Spinal cord (tissue), 10 donors: ENCODE data around the gene DCPS. TPM values are rescaled to one million over a fixed set of nuclear protein-coding genes. Genes with fewer than 3 reads are reported as not detected.
"Not testable (repeated sequence)": the region's sequence is repeated elsewhere in the genome, so short reads cannot be mapped to it uniquely, and the experiment has no call there.

Experiments used
- DNase-seq, 6 donors: peaks; one replicate each; pipeline versions ENCODE4 v3.0.0 to v3.0.0-alpha.2; 2013 to 2015; ENCODE audit warnings: low spot score in 6 of 6, low read depth in 4 of 6
- H3K27ac ChIP-seq: one replicate; pipeline ENCODE4 v1.5.1; 2013; ENCODE audit warnings: low read depth, low read length, control low read depth
- H3K27me3 ChIP-seq: one replicate; pipeline ENCODE4 v1.6.1; 2013; ENCODE audit warnings: low read length; ENCODE audit not compliant: control insufficient read depth, insufficient read depth
- H3K36me3 ChIP-seq: one replicate; pipeline ENCODE4 v1.6.1; 2013; ENCODE audit warnings: low read length; ENCODE audit not compliant: control insufficient read depth, insufficient read depth
- H3K4me1 ChIP-seq: one replicate; pipeline ENCODE4 v1.6.1; 2013; ENCODE audit warnings: low read length; ENCODE audit not compliant: control insufficient read depth, insufficient read depth
- H3K4me3 ChIP-seq: one replicate; pipeline ENCODE4 v1.5.1; 2013; ENCODE audit warnings: low read depth, low read length, control low read depth
- H3K9me3 ChIP-seq: one replicate; pipeline ENCODE4 v1.6.1; 2013; ENCODE audit warnings: low read length; ENCODE audit not compliant: control insufficient read depth, insufficient read depth
- WGBS: methylation state at CpG from one replicate; pipeline ENCODE4 v1.1.5; 2013; ENCODE audit warnings: missing lambda C conversion rate; ENCODE audit not compliant: insufficient coverage; 5-methylcytosine and 5-hydroxymethylcytosine counted together
- polyA plus RNA-seq, 2 donors: library from polyadenylated mRNA; unstranded; fragments of 120-200 nt; gene quantifications; one replicate each; pipeline ENCODE4 v1.2.1, GENCODE V29; 2013; ENCODE audit not compliant: insufficient read length in 2 of 2
- total RNA-seq, 2 donors: library from RNA; depleted of rRNA in 1 of 2; stranded (reverse); fragments of 120-200 nt in 1 of 2; fragments of >200 nt in 1 of 2; gene quantifications; one replicate each; pipeline versions ENCODE4 v1.2.3 to v1.2.4, GENCODE V29; 2013 to 2014
- donor health status: healthy.

The DCPS gene
- total and polyA plus RNA-seq, 4 donors: 5.1 to 17.6 (median 12.7) TPM

- not testable (repeated sequence) for H3K4me3 ChIP-seq, H3K36me3 ChIP-seq, H3K27me3 ChIP-seq, H3K27ac ChIP-seq, DNase-seq, H3K9me3 ChIP-seq
- 94% methylated on average over 2 of the region's 11 CpGs for WGBS
- peaks cover 28% of the 10 kb centered on the region for H3K4me1 ChIP-seq
Observed at GRCh38 chr11:126368336-126369119, 64.7 kb downstream of the DCPS start.

GRCh38 chr11:126370016-126370415 lies 66.2 kb downstream of the DCPS start:
- H3K27me3 ChIP-seq: no peaks in the 10 kb centered on the region
- no peak overlapping the region for H3K4me3 ChIP-seq
- H3K27ac ChIP-seq: no peak overlapping the region
- DNase-seq: no peak
- H3K4me1 ChIP-seq: peaks cover 25% of the 10 kb centered on the region
- no peaks in the 10 kb centered on the region for H3K36me3 ChIP-seq
- no peaks in the 10 kb centered on the region for H3K9me3 ChIP-seq
- WGBS: 80% methylated on average over 1 of the region's 3 CpGs

GRCh38 chr11:126371595-126371994 lies 67.7 kb downstream of the DCPS start:
- H3K9me3 ChIP-seq: no peaks in the 10 kb centered on the region
- no peak for DNase-seq
- 82% methylated on average over 6 of the region's 7 CpGs for WGBS
- H3K4me3 ChIP-seq: no peak overlapping the region
- no peak overlapping the region for H3K27ac ChIP-seq
- no peaks in the 10 kb centered on the region for H3K27me3 ChIP-seq
- H3K4me1 ChIP-seq: peaks cover 12% of the 10 kb centered on the region
- no peaks in the 10 kb centered on the region for H3K36me3 ChIP-seq

- not testable (repeated sequence) for H3K4me1 ChIP-seq, DNase-seq, H3K4me3 ChIP-seq, H3K27me3 ChIP-seq, H3K9me3 ChIP-seq, H3K27ac ChIP-seq, H3K36me3 ChIP-seq
- WGBS: 33% methylated on average over 5 of the region's 12 CpGs
Observed at GRCh38 chr11:126373389-126374066, 69.7 kb downstream of the DCPS start.

GRCh38 chr11:126374562-126375300 lies 70.9 kb downstream of the DCPS start:
- not testable (repeated sequence) for H3K4me1 ChIP-seq, H3K36me3 ChIP-seq, H3K27me3 ChIP-seq, DNase-seq, H3K4me3 ChIP-seq, H3K27ac ChIP-seq, H3K9me3 ChIP-seq
- WGBS: 82% methylated on average over 12 of the region's 28 CpGs

GRCh38 chr11:126375726-126376125 lies 71.9 kb downstream of the DCPS start:
- no peak overlapping the region for H3K27ac ChIP-seq
- H3K9me3 ChIP-seq: no peaks in the 10 kb centered on the region
- no peak overlapping the region for H3K4me3 ChIP-seq
- DNase-seq: peak in 1 of 6 donors; percentile 51
- no peaks in the 10 kb centered on the region for H3K36me3 ChIP-seq
- WGBS: no CpG with 5 or more reads among the region's 7 CpGs
- H3K27me3 ChIP-seq: no peaks in the 10 kb centered on the region
- peaks cover 9% of the 10 kb centered on the region for H3K4me1 ChIP-seq

GRCh38 chr11:126378763-126379162 lies 74.9 kb downstream of the DCPS start:
- Histone ChIP-seq H3K4me1 (peaks cover 6% of the 10 kb centered on the region), H3K27ac (no peak overlapping the region), H3K4me3 (no peak overlapping the region), H3K9me3 (no peaks in the 10 kb centered on the region), H3K36me3 (peaks cover 2% of the 10 kb centered on the region), H3K27me3 (no peaks in the 10 kb centered on the region)
- 100% methylated on average over 1 of the region's 4 CpGs for WGBS
- peak in 2 of 6 donors; percentile 36 to 42 for DNase-seq

- Histone ChIP-seq H3K27ac (no peak overlapping the region), H3K36me3 (peaks cover 2% of the 10 kb centered on the region), H3K27me3 (no peaks in the 10 kb centered on the region), H3K4me1 (peaks cover 4% of the 10 kb centered on the region), H3K4me3 (no peak overlapping the region), H3K9me3 (no peaks in the 10 kb centered on the region)
- no peak for DNase-seq
- WGBS: 79% methylated on average over 4 of the region's 4 CpGs
Observed at GRCh38 chr11:126380909-126381308, 77.0 kb downstream of the DCPS start.

- H3K9me3 ChIP-seq, H3K4me3 ChIP-seq, DNase-seq, H3K4me1 ChIP-seq, H3K27me3 ChIP-seq, H3K27ac ChIP-seq, H3K36me3 ChIP-seq: not testable (repeated sequence)
- WGBS: 77% methylated on average over 1 of the region's 10 CpGs
Observed at GRCh38 chr11:126381960-126382359, 78.1 kb downstream of the DCPS start.
